ENCODE results near the gene CIDEC.
A peak's percentile ranks its signal among the peaks of the same experiment; 100 is the strongest.

Gene CIDEC

GRCh38 chr3:9862391-9863057 is 17.5 kb downstream of the CIDEC start:
- no peaks in the 10 kb centered on the region for H3K27me3 ChIP-seq (ENCODE audit: low read length)
- no peak overlapping the region for H3K9ac ChIP-seq (ENCODE audit: low read length)
- H3K27ac ChIP-seq (ENCODE audit: low read depth, low read length), result no peak overlapping the region
- H3K9me2 ChIP-seq (replicated peaks; ENCODE audit: insufficient read depth, low read length), result no peaks in the 10 kb centered on the region
- no peaks in the 10 kb centered on the region for H3K79me2 ChIP-seq (ENCODE audit: insufficient read depth, low read length)
- H3K4me3 ChIP-seq (ENCODE audit: insufficient read depth, low read length, poor library complexity, severe bottlenecking), result no peak overlapping the region
- H3F3A ChIP-seq (ENCODE audit: insufficient read depth), result no peaks in the 10 kb centered on the region
- H3K36me3 ChIP-seq (ENCODE audit: low read length), result no peaks in the 10 kb centered on the region
- TF ChIP-seq CTCF (IDR thresholded peaks at IDR 0.05; ENCODE audit: insufficient read depth, low read length, poor library complexity, severe bottlenecking) (no peak), EZH2phosphoT487 (conservative IDR thresholded peaks at IDR 0.05; ENCODE audit: low read length) (no peak)
- H3K4me2 ChIP-seq (ENCODE audit: low read depth, low read length, poor library complexity, severe bottlenecking), result no peak overlapping the region
- no peaks in the 10 kb centered on the region for H3K9me3 ChIP-seq (ENCODE audit: insufficient read depth, low read length)
- H4K20me1 ChIP-seq (ENCODE audit: low read depth, low read length), result no peaks in the 10 kb centered on the region
- H2AFZ ChIP-seq (ENCODE audit: low read depth, low read length, severe bottlenecking), result peak overlapping the region; percentile 41

GRCh38 chr3:9861626-9862130 is 18.4 kb downstream of the CIDEC start:
- Histone ChIP-seq H3K9ac (ENCODE audit: low read length) (no peak overlapping the region), H3K9me3 (ENCODE audit: insufficient read depth, low read length) (no peaks in the 10 kb centered on the region)
- TF ChIP-seq CTCF (IDR thresholded peaks at IDR 0.05; ENCODE audit: insufficient read depth, low read length, poor library complexity, severe bottlenecking) (no peak), EZH2phosphoT487 (conservative IDR thresholded peaks at IDR 0.05; ENCODE audit: low read length) (no peak)

GRCh38 chr3:9861201-9861600 is 18.9 kb downstream of the CIDEC start:
- Histone ChIP-seq H3K36me3 (ENCODE audit: low read length) (no peaks in the 10 kb centered on the region), H2AFZ (ENCODE audit: low read depth, low read length, severe bottlenecking) (no peak overlapping the region), H3K4me2 (ENCODE audit: low read depth, low read length, poor library complexity, severe bottlenecking) (no peak overlapping the region)

More at GRCh38 chr3:9861626-9862130, 18.4 kb downstream of the CIDEC start:
- no peaks in the 10 kb centered on the region for H4K20me1 ChIP-seq (ENCODE audit: low read depth, low read length)
- no peak overlapping the region for H2AFZ ChIP-seq (ENCODE audit: low read depth, low read length, severe bottlenecking)
- H3K27me3 ChIP-seq (ENCODE audit: low read length), result no peaks in the 10 kb centered on the region
- no peaks in the 10 kb centered on the region for H3K36me3 ChIP-seq (ENCODE audit: low read length)
- H3K79me2 ChIP-seq (ENCODE audit: insufficient read depth, low read length), result no peaks in the 10 kb centered on the region
- no peak overlapping the region for H3K4me3 ChIP-seq (ENCODE audit: insufficient read depth, low read length, poor library complexity, severe bottlenecking)
- no peak overlapping the region for H3K4me2 ChIP-seq (ENCODE audit: low read depth, low read length, poor library complexity, severe bottlenecking)
- no peaks in the 10 kb centered on the region for H3F3A ChIP-seq (ENCODE audit: insufficient read depth)
- no peak overlapping the region for H3K27ac ChIP-seq (ENCODE audit: low read depth, low read length)
- H3K9me2 ChIP-seq (replicated peaks; ENCODE audit: insufficient read depth, low read length), result no peaks in the 10 kb centered on the region

More at GRCh38 chr3:9861201-9861600, 18.9 kb downstream of the CIDEC start:
- H3K27me3 ChIP-seq (ENCODE audit: low read length), result no peaks in the 10 kb centered on the region
- H3K9me2 ChIP-seq (replicated peaks; ENCODE audit: insufficient read depth, low read length), result no peaks in the 10 kb centered on the region
- H3K4me3 ChIP-seq (ENCODE audit: insufficient read depth, low read length, poor library complexity, severe bottlenecking), result no peak overlapping the region
- H3F3A ChIP-seq (ENCODE audit: insufficient read depth), result no peaks in the 10 kb centered on the region
- H3K79me2 ChIP-seq (ENCODE audit: insufficient read depth, low read length), result no peaks in the 10 kb centered on the region
- TF ChIP-seq CTCF (IDR thresholded peaks at IDR 0.05; ENCODE audit: insufficient read depth, low read length, poor library complexity, severe bottlenecking), result no peak
- TF ChIP-seq EZH2phosphoT487 (conservative IDR thresholded peaks at IDR 0.05; ENCODE audit: low read length), result no peak
- no peak overlapping the region for H3K9ac ChIP-seq (ENCODE audit: low read length)
- no peaks in the 10 kb centered on the region for H4K20me1 ChIP-seq (ENCODE audit: low read depth, low read length)
- H3K9me3 ChIP-seq (ENCODE audit: insufficient read depth, low read length), result no peaks in the 10 kb centered on the region
- no peak overlapping the region for H3K27ac ChIP-seq (ENCODE audit: low read depth, low read length)
